GM18867 (cell line): Measurements from ENCODE around the gene HMGB3.
A peak's percentile ranks its signal among the peaks of the same experiment; 100 is the strongest.
"Not testable (repeated sequence)": the region's sequence is repeated elsewhere in the genome, so short reads cannot be mapped to it uniquely, and the experiment has no call there.

ENCODE experiments used
- ATAC-seq: cut with Tn5 transposase; IDR thresholded peaks from one replicate; pipeline ENCODE4 v1.9.1; 2021; ENCODE audit warnings: mild to moderate bottlenecking, moderate library complexity; ENCODE audit not compliant: unreplicated experiment

HMGB3 gene

DNA sequence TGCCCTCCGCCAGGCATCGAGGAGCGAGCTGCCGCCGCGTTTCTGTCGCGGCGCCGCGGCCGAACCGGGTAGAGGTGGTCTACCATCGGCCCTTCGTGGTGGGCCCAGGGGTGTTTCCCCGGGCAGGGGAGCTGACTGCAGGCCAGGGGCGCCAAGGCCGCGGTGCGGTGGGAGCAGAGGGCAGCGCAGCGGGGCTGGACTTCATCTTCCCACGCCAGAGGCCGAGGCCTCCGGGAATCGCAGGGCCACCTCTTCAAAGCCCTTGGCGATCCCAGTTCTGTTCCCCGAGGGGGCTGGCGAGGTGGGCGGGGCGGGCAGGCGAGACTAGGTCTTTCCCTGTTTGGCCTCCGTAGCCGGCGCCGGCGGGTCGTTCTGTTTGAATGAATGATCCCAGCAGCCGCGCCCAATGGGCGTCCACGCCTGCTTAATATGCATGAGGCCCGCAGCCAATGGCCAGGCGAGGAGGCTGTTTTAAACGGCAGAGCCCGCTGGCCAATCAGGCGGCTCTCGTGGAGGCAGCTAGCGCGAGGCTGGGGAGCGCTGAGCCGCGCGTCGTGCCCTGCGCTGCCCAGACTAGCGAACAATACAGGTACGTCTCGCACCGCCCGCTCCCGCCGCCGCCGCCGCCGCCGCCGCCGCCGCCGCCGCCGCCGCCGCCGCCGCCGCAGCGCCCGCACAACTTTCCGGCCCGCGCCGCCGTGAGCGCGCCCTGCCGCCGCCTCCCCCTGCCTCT is at the start of gene HMGB3:
HMGB3 (plus strand) TSS at position 548 of the 733 bp plus-strand sequence. CDS start 2,265 bp downstream, outside the sequence.
- peak; percentile 98 for ATAC-seq

DNA sequence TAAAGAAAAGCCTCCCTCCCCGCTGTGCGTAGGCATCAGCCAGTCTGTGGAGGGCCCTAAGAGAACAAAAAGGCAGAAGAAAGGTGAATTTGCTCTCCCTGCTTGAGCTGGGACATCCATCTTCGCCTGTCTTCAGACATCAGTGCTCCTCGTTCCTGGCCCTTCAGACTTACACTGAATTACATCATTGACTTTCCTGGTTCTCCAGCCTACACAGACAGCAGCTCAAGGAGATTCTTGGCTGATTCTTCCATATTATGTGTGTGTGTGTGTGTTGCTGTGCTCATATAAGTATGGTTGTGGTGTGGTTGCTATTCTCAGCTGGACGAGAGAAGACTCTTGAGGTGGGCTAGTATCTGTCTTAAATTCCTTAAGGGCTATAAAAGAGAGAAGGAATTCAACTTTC is 49.2 kb upstream of the HMGB3 start:
- no peak for ATAC-seq

DNA sequence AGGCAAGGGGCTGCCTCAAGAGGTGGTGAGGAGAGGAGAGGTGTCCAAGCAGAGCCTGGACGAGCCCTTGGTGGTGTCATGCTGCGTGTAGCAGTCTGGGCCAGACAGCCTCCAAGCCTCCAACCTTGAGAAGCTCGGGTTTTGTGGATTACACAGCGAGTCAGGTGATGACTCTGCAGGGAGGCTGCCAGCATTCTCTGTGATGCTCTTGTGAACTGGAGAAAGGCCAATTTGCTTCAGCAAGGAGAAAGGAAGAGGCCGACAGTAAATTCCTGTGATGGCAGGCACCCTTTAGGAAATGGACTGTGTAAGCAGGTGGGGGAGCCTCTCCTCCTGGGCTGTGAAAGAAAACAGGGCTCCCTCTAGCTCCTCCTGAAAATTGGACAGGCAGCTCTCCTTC is 48.7 kb upstream of the HMGB3 start:
- no peak for ATAC-seq

DNA sequence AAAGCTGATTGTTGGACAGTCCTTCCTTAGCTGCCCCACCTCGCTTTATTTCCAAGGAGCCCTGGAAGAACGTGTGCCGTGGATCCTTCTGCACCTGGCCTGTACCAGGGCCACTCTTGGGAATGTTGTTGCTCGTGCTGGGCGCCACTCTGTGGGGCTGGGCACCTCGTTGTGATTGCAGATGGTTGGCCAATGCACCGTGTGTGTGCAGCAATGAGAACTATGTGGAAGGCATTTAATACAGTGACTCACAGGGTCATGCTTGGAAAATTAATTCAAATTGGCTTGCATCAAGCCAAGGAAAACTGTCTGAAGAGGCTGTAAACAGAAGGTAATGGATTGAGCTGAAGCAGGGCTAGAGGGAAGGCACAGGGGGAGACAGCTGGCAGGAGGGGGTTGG is 47.7 kb upstream of the HMGB3 start:
- no peak for ATAC-seq

DNA sequence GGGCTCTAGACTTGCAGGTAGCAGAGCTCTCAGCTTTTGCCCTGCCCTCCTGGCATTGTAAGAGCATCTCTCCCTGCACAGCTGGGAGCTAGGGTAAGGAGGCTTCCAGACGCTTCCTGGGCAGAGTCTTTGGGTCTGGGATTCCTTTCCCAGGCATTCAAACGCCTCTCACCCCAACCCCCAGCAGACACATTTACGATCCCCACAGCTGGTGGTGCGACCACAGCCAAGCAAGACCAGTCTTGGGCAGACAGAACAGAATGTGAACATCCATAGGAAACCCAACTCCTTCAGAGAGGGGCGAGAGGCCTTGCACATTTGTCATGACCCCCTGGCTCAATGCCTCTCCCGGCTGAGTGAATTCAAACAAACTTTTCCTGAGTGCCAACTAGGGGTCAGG is 46.6 kb upstream of the HMGB3 start:
- no peak for ATAC-seq

DNA sequence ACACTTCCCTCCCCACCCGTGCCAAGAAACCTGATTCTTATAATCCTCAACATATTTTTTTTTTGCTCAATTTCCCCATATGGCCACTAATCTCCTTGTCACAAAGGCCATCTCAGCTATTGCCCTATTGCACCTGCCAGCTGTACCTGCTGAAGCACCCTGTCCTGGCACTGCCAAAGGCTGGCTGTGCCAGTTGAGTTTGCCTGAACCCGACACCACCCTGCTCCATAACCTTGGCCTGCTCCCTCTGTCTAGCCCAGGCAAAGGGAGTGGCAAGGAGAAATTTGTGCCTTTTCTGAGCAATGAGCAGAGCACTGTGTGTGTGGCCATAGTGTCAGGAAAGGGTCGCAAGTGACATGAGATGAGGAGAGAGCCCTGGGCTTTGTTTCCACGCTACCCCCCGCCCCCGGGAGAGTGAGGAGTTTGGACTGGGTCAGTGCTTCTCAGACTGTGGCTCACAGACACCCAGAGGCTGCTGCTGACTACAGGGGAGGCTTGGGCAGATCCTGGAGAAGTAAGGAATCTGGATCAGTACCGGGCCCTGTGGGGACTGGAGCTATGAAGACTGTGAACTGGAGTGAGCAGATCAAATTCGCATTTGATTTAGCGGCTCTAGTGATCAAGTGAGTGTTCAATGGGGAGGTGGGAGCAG is 42.2 kb upstream of the HMGB3 start:
- ATAC-seq, result no peak

DNA sequence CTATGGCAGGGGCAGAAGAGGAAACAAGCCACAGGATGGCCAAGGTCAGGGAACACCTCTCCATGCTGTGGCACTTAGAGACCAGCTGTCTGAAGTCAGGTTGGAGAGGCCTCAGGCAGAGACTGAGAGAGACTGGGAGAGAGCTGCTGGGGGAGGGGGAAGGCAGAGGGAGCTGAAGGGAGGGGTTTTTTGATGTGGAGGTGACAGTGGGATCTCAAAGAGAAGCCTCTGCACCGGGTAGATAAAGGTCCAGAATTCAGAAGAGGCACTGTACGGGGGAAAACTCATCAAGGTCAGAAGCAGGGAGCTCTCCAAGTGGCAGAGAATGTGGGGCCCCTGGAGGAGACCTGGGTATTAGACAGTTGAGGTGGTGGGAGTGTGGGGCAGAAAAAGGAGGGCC is 41.6 kb upstream of the HMGB3 start:
- ATAC-seq, result no peak

DNA sequence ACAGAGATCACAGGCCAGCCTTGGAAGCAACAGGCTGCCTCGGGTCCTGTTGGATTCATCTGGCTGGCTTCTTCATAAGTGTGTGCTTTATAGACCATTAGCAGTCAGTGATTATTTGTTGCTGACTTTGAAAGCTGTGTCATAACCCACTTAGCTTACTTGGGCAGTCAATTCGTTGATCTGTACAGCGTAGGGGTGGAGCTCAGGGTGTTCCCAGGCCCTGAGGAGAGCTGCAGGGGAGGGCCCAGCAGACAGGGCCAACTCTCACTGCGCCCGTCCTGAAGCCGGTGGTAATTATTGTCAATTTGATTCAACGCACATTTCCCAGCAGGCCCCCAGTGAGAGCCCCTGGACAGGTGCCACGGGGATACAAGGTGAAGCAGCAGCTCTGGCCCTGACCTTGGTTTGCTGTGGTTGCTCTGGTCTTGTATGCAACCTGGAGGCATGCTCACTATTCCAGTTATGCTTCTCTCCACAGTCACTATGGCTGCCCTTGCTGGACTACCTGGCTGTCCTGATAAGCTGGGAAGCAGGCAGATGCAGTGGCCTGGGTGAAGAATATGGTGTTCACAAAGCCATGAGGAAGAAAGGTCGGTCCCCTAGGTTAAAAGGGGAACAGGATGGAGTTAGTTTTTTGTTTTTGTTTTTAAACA is 40.1 kb upstream of the HMGB3 start:
- no peak for ATAC-seq

DNA sequence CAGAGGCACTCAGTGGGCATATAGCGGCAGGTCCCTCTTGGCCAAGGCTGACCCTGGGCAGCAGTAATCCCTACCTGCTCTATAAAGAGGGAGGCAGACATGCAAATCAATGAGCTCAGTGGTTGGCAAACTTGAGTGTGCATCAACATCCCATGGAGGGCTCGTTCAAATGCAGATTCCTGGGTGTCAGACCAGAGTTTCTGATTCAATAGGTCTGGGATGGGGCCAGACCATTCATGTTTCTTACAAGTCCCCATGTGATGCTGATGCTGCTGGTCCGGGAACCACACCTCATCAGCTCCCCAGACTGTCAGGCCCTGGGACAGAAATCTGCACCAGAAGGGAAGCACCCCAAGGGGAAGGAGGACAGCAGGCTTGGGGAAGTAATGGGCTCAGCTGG is 38.9 kb upstream of the HMGB3 start:
- no peak for ATAC-seq

DNA sequence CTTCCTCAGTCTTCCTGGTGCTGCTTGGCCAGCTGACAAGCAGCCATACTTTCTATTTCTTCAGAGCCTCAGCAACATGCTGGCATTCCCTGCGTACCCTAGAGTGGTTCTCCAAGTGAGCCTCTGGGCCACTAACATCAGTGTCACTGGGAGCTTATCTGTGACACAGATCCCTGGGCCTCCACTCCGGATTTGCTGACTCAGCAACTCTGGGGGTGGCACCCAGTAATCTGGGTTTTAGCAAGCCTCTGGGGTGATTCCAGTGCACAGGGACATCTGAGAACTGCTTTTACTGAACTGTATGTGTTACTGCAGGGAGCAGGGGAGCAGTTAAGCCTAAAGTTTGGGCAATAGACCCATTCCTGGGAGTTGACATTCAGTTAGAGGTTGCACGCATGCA is 28.2 kb upstream of the HMGB3 start:
- no peak for ATAC-seq

DNA sequence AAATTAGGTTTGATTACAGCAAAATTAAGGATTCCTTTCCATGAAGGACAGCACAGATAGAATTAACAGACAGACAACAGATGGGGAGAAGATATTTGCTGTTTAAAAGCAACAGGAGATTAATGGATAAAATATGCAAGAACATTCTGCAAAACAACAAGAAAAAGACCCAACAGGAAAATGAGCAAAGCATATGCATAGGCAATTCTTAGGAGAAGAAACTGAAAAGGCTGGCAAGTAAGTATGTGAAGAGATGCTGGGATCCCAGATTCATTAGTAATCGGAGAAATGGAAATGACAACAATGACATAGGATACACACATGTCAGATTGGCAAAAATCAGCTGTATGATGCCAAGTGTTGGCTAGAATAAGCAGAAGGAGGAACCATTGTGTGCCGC is 27.5 kb upstream of the HMGB3 start:
- ATAC-seq, result no peak

DNA sequence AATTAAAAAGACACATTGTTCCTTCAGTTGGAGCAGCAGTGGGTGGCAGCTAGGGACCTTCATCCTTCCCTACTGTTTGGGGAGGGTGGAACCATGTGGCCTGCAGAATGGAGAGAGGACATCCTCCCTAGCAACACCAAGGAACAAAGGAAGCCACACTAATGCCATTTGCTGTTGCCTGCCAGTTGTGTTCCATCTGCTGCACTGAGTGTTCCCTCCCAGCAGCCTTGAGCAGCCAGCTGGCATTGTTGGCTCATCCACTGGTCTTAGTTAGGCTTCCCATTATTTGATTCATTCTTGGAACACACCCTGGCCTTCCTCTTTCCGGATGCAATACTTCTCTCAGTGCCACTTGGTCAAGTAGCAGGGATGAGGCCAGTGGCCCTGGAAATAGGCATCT is 25.0 kb upstream of the HMGB3 start:
- no peak for ATAC-seq

DNA sequence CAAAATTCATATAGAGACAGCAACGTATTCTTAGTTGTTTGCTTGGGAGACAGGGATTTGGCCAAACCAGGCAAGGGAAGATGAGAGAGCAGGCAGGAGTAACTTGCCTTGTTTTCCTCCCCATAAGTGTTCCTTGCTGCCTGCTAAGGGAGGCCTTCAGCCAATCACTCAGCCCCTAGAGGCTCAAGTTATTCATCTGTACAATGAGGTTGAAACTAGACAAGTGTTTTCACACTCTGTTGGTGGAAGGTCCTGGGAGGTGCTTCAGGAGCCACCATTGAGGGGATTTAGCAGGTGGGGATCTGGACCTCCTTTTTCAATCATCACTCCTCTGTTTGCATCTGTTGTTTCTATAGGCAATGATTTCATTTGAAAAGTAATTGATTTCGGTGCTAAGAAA is 23.6 kb upstream of the HMGB3 start:
- no peak for ATAC-seq

DNA sequence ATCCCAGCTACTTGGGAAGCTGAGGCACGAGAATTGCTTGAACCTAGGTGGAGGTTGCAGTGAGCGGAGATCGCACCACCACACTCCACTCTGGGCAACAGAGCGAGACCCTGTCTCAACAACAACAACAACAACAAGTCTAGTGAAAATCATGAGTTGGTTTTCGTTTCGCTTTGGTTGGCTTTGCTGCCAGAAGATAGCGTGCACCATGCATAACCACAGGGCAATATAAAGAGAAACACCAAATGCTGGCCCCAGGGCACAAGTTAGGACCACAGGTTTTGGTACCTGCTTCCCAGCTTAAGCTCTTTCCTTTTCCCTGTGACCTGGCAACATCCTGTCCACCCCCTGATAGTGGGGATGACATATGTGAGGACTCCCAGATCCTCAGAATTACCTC is 21.5 kb upstream of the HMGB3 start:
- ATAC-seq, result no peak

DNA sequence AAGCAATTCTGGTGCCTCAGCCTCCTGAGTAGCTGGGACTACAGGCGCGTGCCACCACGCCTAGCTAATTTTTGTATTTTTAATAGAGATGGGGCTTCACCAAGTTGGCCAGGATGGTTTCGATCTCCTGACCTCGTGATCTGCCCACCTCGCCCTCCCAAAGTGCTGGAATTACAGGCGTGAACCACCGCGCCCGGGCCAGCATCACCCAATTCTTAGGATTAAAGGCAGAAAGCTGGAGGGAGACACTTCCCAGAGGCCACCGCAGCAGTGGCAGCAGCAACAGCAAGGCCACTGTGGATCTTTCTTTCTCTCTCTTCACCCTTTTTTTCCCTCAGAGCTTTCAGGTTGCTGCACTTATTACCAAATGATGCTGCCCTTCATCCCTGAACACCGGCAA is 18.7 kb upstream of the HMGB3 start:
- not testable (repeated sequence) for ATAC-seq

DNA sequence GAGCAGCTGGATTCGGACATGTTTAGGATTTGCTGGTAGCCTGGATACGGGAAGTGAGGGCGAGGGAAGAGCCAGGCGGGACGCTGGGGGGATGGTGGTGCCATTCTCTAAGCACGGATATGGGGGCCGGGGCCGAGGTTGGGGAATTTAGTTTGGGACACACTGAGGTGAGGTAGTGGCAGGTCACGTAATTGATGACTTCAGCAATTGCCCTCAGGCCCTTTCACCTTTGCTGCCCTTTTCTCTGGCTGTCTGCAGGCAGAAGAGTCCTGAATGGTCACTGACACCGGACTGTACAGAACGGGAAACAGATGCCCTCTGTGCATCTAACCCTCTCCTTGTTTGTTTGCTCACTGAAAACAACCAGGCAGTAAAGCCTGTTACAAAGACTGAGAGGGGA is 16.9 kb upstream of the HMGB3 start:
- ATAC-seq, result no peak

DNA sequence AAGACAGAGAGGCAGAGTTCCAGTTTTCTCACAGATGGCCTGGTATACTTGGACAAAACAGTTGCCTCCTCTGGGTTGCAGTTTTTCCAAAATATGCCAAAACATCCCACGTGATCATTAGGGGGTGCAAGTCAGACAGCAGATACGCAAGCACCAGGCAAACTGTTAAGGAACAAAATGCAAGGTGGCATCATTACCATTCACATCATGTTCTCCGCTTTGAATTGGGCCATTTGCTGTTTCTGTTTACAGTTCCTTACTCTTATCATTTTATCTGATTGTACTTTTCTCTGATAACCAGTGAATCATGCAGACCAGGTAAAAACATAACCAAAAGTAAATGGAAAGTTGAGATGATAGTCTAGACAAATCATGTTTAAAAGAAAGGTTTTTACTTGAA is 16.4 kb upstream of the HMGB3 start:
- no peak for ATAC-seq

DNA sequence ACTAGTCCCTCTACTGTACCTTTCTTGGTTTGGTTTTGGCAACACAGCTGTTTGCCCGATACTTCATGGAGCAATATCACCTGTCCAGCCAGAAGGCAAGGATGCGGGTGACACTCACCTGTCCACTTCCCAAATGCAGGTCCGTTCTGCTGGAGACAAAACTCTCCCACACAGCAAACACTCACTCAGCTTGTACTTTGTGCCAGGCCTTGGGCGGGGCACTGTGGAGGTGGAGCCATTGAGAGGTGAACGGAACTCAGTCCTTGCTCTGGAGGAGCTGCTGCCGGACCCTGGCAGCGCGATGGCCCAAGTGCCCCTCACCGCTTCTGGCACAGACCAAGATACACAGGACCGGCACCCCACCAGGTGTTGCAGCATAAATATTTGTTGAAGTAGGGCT is 15.3 kb upstream of the HMGB3 start:
- no peak for ATAC-seq

DNA sequence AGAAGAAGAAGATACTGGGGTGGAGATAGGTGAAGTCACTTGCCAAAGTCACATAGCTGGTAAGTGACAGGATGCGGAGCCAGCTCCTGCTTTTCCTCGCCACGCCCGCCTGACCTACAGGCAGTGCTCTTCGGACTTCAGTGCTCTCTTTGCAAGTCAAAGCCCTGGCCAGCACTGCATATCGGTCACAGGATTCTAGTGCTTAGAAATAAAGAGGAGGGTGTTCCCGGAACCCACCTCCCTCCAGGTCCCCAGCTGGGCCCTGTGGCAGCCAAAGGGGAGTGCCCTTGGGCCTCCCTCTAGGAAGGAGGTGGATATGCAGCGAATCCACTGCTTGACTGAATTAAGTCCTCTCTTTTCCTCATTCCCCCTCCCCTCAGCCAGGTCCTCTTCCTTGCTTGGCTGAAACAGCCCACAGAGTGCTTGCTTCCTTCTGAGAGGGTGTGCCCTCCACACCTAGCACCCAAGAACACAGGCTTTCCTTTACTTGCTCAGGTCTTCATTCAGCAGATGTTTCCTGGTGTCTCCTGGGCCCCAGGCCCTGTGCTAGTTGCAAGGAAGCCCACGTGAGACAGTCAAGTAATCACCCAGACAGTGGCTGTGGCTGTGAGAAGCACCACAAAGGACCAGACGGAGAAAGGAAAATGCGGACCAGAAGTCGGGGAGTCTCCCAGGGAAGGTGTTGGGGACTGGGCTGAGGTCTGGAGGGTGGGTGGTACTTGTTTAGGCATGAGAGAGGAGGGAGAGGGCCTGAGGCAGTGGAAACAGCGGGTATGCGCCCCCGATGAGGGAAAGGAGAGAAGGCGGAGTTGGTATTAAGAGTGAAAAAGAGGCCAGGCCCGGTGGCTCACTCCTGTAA is 14.0 kb upstream of the HMGB3 start:
- no peak for ATAC-seq

DNA sequence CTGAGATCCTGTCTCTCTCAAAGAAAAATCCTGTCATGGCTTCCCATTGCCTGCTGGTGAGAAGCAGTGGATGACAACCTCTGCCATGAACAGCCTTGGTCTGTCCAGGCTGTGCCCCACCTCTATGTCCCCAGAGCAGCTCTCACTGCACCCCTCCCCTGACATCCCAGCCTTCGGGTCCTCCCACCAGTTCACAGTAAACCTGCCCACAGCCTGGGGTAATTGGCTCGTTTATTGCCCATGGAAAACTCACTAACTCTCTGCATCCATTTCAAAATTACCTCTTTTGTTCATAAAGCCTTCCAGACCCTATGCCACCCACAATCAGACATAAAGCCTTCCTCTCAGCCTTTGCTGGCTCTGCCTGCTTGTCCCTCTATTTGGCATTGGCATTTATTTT is 10.7 kb upstream of the HMGB3 start:
- no peak for ATAC-seq

DNA sequence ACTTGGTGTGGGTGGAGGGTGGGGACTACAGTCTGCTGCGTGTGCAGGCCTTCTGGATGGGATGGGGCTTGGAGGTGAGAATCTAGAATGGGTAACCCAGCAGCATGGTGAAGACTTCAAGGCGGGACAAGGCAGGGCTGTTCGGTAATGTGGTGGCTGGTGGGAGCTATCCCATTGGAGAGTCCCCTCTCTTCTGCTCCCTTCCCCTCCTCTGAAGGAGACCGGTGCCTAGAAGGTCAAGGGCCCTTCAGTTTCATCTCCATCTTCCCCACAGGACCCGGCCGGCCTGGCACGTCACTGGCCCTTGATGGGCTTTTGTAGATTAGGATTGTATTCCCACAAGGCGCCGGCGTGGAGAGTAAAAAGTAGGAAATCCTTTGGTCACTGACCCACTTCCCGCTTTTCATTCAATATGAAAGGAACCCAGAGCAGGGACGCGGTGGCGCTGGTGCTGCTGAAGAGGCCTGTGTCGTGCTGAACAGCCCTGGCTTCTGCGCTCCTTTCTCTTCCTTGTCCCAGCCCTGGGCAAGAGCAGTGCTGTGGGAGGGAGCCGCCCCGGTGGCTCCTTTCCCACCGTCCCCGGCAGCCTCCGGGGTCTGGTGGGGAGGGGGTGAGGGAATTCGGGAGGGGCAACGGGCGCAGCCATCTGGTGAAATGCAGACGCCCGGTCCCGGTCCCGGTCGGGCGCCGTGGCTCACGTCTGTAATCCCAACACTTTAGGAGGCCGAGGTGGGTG is 7.3 kb upstream of the HMGB3 start:
- ATAC-seq, result no peak
